GM12878 (cell line): ENCODE data around the gene LIX1. TPM values are rescaled to one million over a fixed set of nuclear protein-coding genes. Genes with fewer than 3 reads are reported as not detected.

Source experiments
- ATF7 ChIP-seq: fragments of 450-650 bp; IDR thresholded peaks from 2 replicates; pipeline ENCODE4 v1.6.1; 2016; ENCODE audit warnings: low read depth, mild to moderate bottlenecking
- CBFB ChIP-seq: IDR thresholded peaks from 2 replicates; pipeline ENCODE4 v1.6.1; 2016; ENCODE audit warnings: antibody characterized with exemption, low read depth
- CHD1 ChIP-seq: IDR thresholded peaks from 2 replicates; pipeline ENCODE4 v1.6.1; 2012; ENCODE audit warnings: low read depth, low read length, improper control_type of control experiment
- E2F8 ChIP-seq: fragments of 450-650 bp; IDR thresholded peaks from 2 replicates; pipeline ENCODE4 v1.6.1; 2018; ENCODE audit warnings: mild to moderate bottlenecking, low read depth, moderate library complexity; ENCODE audit not compliant: partially characterized antibody
- EGR1 ChIP-seq, 2 experiments: IDR thresholded peaks; 1 replicate in 1 of 2; 2 replicates in 1 of 2; pipeline ENCODE4 v1.6.1; 2011 to 2012; ENCODE audit warnings: low read depth in 2 of 2, low read length in 2 of 2, borderline replicate concordance in 1 of 2, mild to moderate bottlenecking in 1 of 2, moderate library complexity in 1 of 2
- IRF3 ChIP-seq: fragments of 450-650 bp; IDR thresholded peaks from 2 replicates; pipeline ENCODE4 v1.6.1; 2014; ENCODE audit warnings: mild to moderate bottlenecking
- MEF2B ChIP-seq: fragments of 450-650 bp; IDR thresholded peaks from 2 replicates; pipeline ENCODE4 v1.6.1; 2018; ENCODE audit warnings: mild to moderate bottlenecking, moderate library complexity; ENCODE audit not compliant: partially characterized antibody, poor library complexity, severe bottlenecking
- MLLT1 ChIP-seq: fragments of 450-650 bp; IDR thresholded peaks from 2 replicates; pipeline ENCODE4 v1.6.1; 2016; ENCODE audit warnings: mild to moderate bottlenecking
- MTA3 ChIP-seq: IDR thresholded peaks from 2 replicates; pipeline ENCODE4 v1.6.1; 2012; ENCODE audit warnings: low read length, inconsistent platforms, borderline replicate concordance
- NBN ChIP-seq: fragments of 450-650 bp; IDR thresholded peaks from 2 replicates; pipeline ENCODE4 v1.6.1; 2016
- POLR2AphosphoS5 ChIP-seq: IDR thresholded peaks from 2 replicates; pipeline ENCODE4 v1.6.1; 2011; ENCODE audit warnings: mild to moderate bottlenecking, low read length, inconsistent platforms
- POU2F2 ChIP-seq: IDR thresholded peaks from 3 replicates; pipeline ENCODE4 v1.6.1; 2011; ENCODE audit warnings: low read depth, mild to moderate bottlenecking, low read length, borderline replicate concordance
- RELA ChIP-seq: fragments of 450-650 bp; IDR thresholded peaks from 2 replicates; pipeline ENCODE4 v1.8.0; 2014; ENCODE audit warnings: borderline replicate concordance; ENCODE audit not compliant: partially characterized antibody
- SMAD1 ChIP-seq: fragments of 450-650 bp; IDR thresholded peaks from 2 replicates; pipeline ENCODE4 v1.6.1; 2018; ENCODE audit warnings: mild to moderate bottlenecking, low read depth; ENCODE audit not compliant: partially characterized antibody
- SMAD5 ChIP-seq: IDR thresholded peaks from 2 replicates; pipeline ENCODE4 v1.6.1; 2016; ENCODE audit warnings: antibody characterized with exemption, low read depth
- SPI1 ChIP-seq: IDR thresholded peaks from 2 replicates; pipeline ENCODE4 v1.6.1; 2011; ENCODE audit warnings: low read depth, mild to moderate bottlenecking, low read length, moderate library complexity, borderline replicate concordance; ENCODE audit not compliant: insufficient read depth
- SUZ12 ChIP-seq: fragments of 200-600 bp; sonication (generic); IDR thresholded peaks from one replicate; pipeline ENCODE4 v1.6.1; 2018; ENCODE audit warnings: antibody characterized with exemption, mild to moderate bottlenecking; ENCODE audit not compliant: unreplicated experiment
- TCF12 ChIP-seq: IDR thresholded peaks from 2 replicates; pipeline ENCODE4 v1.6.1; 2011; ENCODE audit warnings: low read depth, mild to moderate bottlenecking, low read length
- ZBTB40 ChIP-seq: fragments of 450-650 bp; IDR thresholded peaks from 2 replicates; pipeline ENCODE4 v1.6.1; 2016; ENCODE audit warnings: mild to moderate bottlenecking, moderate library complexity, borderline replicate concordance
- ZNF622 ChIP-seq: fragments of 450-650 bp; IDR thresholded peaks from 2 replicates; pipeline ENCODE4 v1.6.1; 2017; ENCODE audit warnings: mild to moderate bottlenecking, inconsistent platforms
- polyA plus RNA-seq, 11 experiments: library from polyadenylated mRNA; depleted of rRNA in 4 of 11; unstranded in 6 of 11; stranded (reverse) in 5 of 11; fragments of >200 nt; fragmentation: Nextera tagmentation in 4 of 11; fragmentation: Illumina TruSeq in 1 of 11; extraction: Ambion mirVana in 4 of 11; extraction: Trizol in 1 of 11; gene quantifications; 1 replicate in 1 of 11; 2 replicates in 10 of 11; pipeline versions ENCODE4 v1.2.1 to v1.2.3, GENCODE V29; 2011 to 2016; ENCODE audit warnings: inconsistent platforms in 2 of 11, missing spikeins in 2 of 11, low read depth in 1 of 11
- total RNA-seq, 4 experiments: library from RNA; depleted of rRNA in 3 of 4; stranded (reverse); fragments of >200 nt in 3 of 4; fragmentation: Illumina TruSeq in 1 of 4; extraction: Trizol in 1 of 4; gene quantifications; 2 replicates each; pipeline versions ENCODE4 v1.2.1 to v1.2.3, GENCODE V29; 2013 to 2021

LIX1 gene
- total and polyA plus RNA-seq, 10 of the 15 experiments (the other 5 are each of a cell fraction or from before 2014, with no cell fraction given), result 0.02 to 0.07 (median 0.04) TPM; not detected in 5

GRCh38 chr5:97183100-97183929, 40.9 kb upstream of the LIX1 start, which contains the start of gene RIOK2 (continued):
- no peak for TF ChIP-seq CHD1
- TF ChIP-seq ZBTB40, result peak; percentile 70; the same call in 1 of the 2 replicates
- TF ChIP-seq MEF2B, result peak; percentile 9
- peak; percentile 90 for TF ChIP-seq ATF7
- TF ChIP-seq POU2F2, result peak; percentile 18; the same call in 2 of the 3 replicates
- TF ChIP-seq SPI1, result peak; percentile 81; the same call in 1 of the 2 replicates
- no peak for TF ChIP-seq ZNF622
- no peak; the same call in 1 of the 2 replicates for TF ChIP-seq MTA3
- TF ChIP-seq SUZ12, result no peak
- peak; percentile 35 for TF ChIP-seq E2F8
- peak; percentile 78 for TF ChIP-seq NBN
- peak; percentile 83 for TF ChIP-seq POLR2AphosphoS5
- TF ChIP-seq IRF3, result no peak
- TF ChIP-seq SMAD1, result no peak
- peak; percentile 72 for TF ChIP-seq RELA
- peak; percentile 67; the same call in 1 of the 2 replicates for TF ChIP-seq SMAD5
- TF ChIP-seq CBFB, result peak; percentile 60
- no peak for TF ChIP-seq EGR1 (IDR thresholded peaks at IDR 0.05; ENCODE audit: borderline replicate concordance in 1 of 2, low read depth in 2 of 2, low read length in 2 of 2)
- TF ChIP-seq MLLT1, result peak; percentile 36; the same call in 1 of the 2 replicates
- peak; percentile 36; the same call in 1 of the 2 replicates for TF ChIP-seq TCF12
